ENCODE results near the gene ELOF1.
"Not testable (repeated sequence)": the region's sequence is repeated elsewhere in the genome, so short reads cannot be mapped to it uniquely, and the experiment has no call there.

ELOF1 gene

DNA sequence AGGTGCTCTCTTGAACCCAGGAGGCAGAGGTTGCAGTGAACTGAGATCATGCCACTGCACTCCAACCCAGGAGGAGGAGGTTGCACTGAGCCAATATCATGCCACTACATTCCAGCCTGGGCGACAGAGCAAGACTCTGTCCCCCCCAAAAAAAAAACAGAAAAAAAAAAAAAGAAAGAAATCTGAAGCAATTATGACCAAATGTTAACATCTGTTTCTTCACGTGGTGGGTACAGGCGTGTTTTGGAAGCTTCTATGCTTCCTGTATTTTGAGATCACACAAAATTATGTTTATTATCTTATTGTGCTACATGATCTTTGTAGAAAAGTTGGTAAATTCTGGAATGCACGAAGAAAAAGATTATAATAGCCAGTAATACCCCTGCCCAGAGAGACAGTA lies 21.1 kb upstream of the ELOF1 start:
- POLR2A ChIA-PET = no interaction called here
- peak in 2 of 3 donors; percentile 42 to 60 for DNase-seq
- CTCF ChIA-PET = interaction anchor here (0.9 to 2.8 kb wide), 5 partner anchors 11 to 38 kb away, joined by 3 to 21 read pairs (median 5); no protein-coding TSS in a partner anchor
- Histone ChIP-seq H3K4me3 (ENCODE audit: control insufficient read depth in 1 of 7, extremely low read depth in 1 of 7, insufficient read depth in 4 of 7, low read depth in 2 of 7, low read length in 6 of 7) (no peak overlapping the region), H3K27ac (ENCODE audit: insufficient read depth in 1 of 2, low read depth in 1 of 2, low read length in 2 of 2, poor library complexity in 1 of 2, severe bottlenecking in 2 of 2) (no peak overlapping the region), H3K9me3 (ENCODE audit: control extremely low read depth in 1 of 5, control insufficient read depth in 4 of 5, insufficient read depth in 2 of 5, low read depth in 1 of 5, low read length in 4 of 5) (no peaks in the 10 kb centered on the region), H3K4me1 (ENCODE audit: control extremely low read depth in 1 of 4, control insufficient read depth in 4 of 4, insufficient read depth in 4 of 4, low read length in 3 of 4) (peaks cover 8 to 57% (median 48%) of the 10 kb centered on the region in 4 experiments), H3K36me3 (ENCODE audit: control insufficient read depth in 4 of 4, insufficient read depth in 4 of 4, low read length in 3 of 4) (peaks cover 0 to 2% (median 0%) of the 10 kb centered on the region in 4 experiments), H3K27me3 (replicated peaks in 2 of 5; ENCODE audit: control insufficient read depth in 4 of 5, insufficient read depth in 5 of 5, low read length in 4 of 5) (no peaks in the 10 kb centered on the region)
- no CpG with 5 or more reads among the region's 4 CpGs for WGBS (ENCODE audit: insufficient coverage)

DNA sequence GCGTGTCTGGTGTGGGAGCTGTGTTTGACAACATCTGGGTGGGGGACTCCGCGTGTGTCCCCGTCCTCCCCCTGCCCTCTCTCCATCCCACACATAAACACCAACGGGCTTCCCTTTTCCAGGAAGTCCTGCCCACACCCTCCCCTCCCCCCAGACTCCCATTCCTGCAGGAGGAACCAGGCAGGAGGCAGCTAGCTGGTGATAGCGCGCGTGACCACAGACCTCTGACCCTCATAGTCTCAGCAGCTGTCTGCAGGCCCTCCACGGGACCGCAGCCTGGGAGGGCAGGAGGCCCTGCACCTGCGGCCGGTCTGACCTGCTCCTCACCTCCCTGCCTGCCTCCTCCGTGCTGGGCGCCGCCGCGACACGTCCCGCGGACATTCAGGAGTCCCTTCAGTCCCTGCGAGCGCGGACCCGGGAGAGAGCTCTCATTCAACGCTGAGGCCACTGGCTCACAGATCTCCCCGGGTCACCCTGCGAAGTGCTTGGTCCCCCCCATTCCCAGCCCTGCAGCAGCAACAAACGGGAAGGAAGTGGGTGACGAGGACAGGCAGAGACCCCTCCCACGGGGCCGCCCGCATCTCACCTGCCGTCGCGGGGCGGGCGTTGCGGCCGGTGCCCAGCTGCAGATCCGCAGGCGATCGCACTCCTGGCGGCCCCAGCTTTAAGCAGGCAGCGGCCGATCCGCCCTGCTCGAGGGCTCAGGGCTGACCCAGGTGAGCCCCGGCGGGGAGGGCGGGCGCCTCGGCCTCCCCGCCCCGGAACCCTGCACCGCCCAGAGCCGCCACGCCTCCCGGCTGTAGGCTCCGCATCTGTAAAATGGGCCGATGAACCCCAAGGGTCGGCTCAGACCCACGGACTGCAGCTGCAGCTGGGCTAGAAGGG lies 19.5 kb upstream of the ELOF1 start:
- H3K4me3 ChIP-seq (ENCODE audit: control insufficient read depth in 1 of 7, extremely low read depth in 1 of 7, insufficient read depth in 4 of 7, low read depth in 2 of 7, low read length in 6 of 7) = peak overlapping the region; percentile 4 to 68 (median 30)
- peaks cover 0 to 2% (median 0%) of the 10 kb centered on the region in 4 experiments for H3K36me3 ChIP-seq (ENCODE audit: control insufficient read depth in 4 of 4, insufficient read depth in 4 of 4, low read length in 3 of 4)
- CTCF ChIA-PET = interaction anchor here (1.1 to 2.8 kb wide), 3 partner anchors 9 to 18 kb away, joined by 3 to 21 read pairs (median 8); no protein-coding TSS in a partner anchor
- H3K27me3 ChIP-seq (replicated peaks in 2 of 5; ENCODE audit: control insufficient read depth in 4 of 5, insufficient read depth in 5 of 5, low read length in 4 of 5) = no peaks in the 10 kb centered on the region
- peak; percentile 25 to 81 (median 71) for DNase-seq
- WGBS (ENCODE audit: insufficient coverage) = 3% methylated on average over 48 of the region's 62 CpGs
- H3K9me3 ChIP-seq (ENCODE audit: control extremely low read depth in 1 of 5, control insufficient read depth in 4 of 5, insufficient read depth in 2 of 5, low read depth in 1 of 5, low read length in 4 of 5) = no peaks in the 10 kb centered on the region
- H3K27ac ChIP-seq (ENCODE audit: insufficient read depth in 1 of 2, low read depth in 1 of 2, low read length in 2 of 2, poor library complexity in 1 of 2, severe bottlenecking in 2 of 2) = no peak overlapping the region
- H3K4me1 ChIP-seq (ENCODE audit: control extremely low read depth in 1 of 4, control insufficient read depth in 4 of 4, insufficient read depth in 4 of 4, low read length in 3 of 4) = peaks cover 8 to 50% (median 43%) of the 10 kb centered on the region in 4 experiments
- POLR2A ChIA-PET = interaction anchor here (1.2 to 1.5 kb wide), 4 partner anchors 9 to 189 kb away, joined by 3 to 9 read pairs (median 6); partner anchors contain the start of gene ELOF1

DNA sequence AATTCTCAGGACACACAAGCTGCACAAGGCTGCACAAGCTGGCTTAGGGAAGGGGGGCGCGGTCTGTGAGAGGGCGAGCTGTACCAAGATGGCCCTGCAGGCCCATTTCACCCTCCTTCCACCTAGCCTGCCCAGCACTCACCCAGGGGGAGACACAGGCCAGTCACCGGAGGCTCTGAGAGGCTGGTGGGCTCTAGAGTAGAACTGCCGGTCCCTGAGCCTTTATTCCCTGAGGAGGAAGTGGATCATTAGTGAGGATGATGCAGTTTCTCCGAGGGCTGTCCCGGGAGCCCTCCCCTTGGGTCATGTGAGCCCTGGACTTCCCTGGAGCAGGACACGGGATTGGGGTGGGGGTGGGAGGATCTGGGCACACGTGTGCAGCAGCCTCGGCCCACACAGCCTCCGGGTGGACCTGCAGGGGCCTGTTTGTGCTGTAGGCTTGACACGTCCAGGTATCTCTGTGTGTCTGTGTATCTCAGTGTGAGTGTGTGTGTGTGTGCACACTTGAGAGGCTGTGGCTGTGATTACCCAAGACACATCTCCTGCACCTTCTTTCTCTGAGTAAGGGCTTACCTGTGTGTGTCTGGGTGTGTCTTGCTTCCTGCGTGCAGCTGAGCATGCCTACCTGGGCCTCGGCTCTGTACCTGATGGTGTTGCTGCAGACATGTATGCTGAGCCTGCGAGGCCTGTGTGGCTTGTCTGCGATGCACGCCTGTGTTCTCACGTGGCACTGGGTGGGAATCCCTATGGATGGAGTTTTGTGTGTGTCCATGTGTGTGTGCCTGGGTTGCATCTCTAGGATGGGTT lies 18.6 kb upstream of the ELOF1 start, which contains the start of gene ACP5:
ACP5 (minus strand) TSS at position 195 of the 807 bp plus-strand sequence. CDS start 328 bp downstream, outside the sequence.
- H3K36me3 ChIP-seq (ENCODE audit: control insufficient read depth in 4 of 4, insufficient read depth in 4 of 4, low read length in 3 of 4) = peaks cover 0 to 2% (median 0%) of the 10 kb centered on the region in 4 experiments
- H3K27me3 ChIP-seq (replicated peaks in 2 of 5; ENCODE audit: control insufficient read depth in 4 of 5, insufficient read depth in 5 of 5, low read length in 4 of 5) = no peaks in the 10 kb centered on the region
- H3K4me1 ChIP-seq (ENCODE audit: control extremely low read depth in 1 of 4, control insufficient read depth in 4 of 4, insufficient read depth in 4 of 4, low read length in 3 of 4) = peaks cover 4 to 48% (median 41%) of the 10 kb centered on the region in 4 experiments
- CTCF ChIA-PET = interaction anchor here (1.1 to 2.8 kb wide), 3 partner anchors 9 to 17 kb away, joined by 3 to 21 read pairs (median 8); no protein-coding TSS in a partner anchor
- peak within 1 kb of the TSS; percentile 4 to 68 (median 30) for H3K4me3 ChIP-seq (ENCODE audit: control insufficient read depth in 1 of 7, extremely low read depth in 1 of 7, insufficient read depth in 4 of 7, low read depth in 2 of 7, low read length in 6 of 7)
- no peaks in the 10 kb centered on the region for H3K9me3 ChIP-seq (ENCODE audit: control extremely low read depth in 1 of 5, control insufficient read depth in 4 of 5, insufficient read depth in 2 of 5, low read depth in 1 of 5, low read length in 4 of 5)
- H3K27ac ChIP-seq (ENCODE audit: insufficient read depth in 1 of 2, low read depth in 1 of 2, low read length in 2 of 2, poor library complexity in 1 of 2, severe bottlenecking in 2 of 2) = no peak within 1 kb of the TSS
- DNase-seq = no peak
- 99% methylated on average over 9 of the region's 18 CpGs for WGBS (ENCODE audit: insufficient coverage)
- POLR2A ChIA-PET = interaction anchor here (1.2 to 1.5 kb wide), 4 partner anchors 8 to 190 kb away, joined by 3 to 9 read pairs (median 6); partner anchors contain the start of gene ELOF1

DNA sequence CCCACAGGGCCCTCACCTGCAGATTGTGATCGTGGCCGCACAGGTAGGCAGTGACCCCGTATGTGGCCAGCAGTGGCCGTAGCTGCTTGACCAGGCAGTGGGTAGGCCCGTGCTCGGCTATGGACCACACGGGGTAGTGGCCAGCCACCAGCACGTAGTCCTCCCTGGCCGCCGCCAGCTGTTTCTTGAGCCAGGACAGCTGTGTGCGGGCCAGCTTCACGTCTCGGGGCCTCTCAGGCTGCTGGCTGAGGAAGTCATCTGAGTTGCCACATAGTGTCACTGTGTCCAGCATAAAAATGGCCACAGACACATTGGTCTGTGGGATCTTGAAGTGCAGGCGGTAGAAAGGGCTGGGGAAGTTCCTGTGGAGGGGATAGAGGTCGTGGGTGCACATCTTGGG lies 17.2 kb upstream of the ELOF1 start:
- WGBS (ENCODE audit: insufficient coverage) = 99% methylated on average over 15 of the region's 15 CpGs
- DNase-seq = no peak
- CTCF ChIA-PET = no interaction called here
- no peak overlapping the region for H3K4me3 ChIP-seq (ENCODE audit: control insufficient read depth in 1 of 7, extremely low read depth in 1 of 7, insufficient read depth in 4 of 7, low read depth in 2 of 7, low read length in 6 of 7)
- H3K27ac ChIP-seq (ENCODE audit: insufficient read depth in 1 of 2, low read depth in 1 of 2, low read length in 2 of 2, poor library complexity in 1 of 2, severe bottlenecking in 2 of 2) = no peak overlapping the region
- POLR2A ChIA-PET = interaction anchor here (0.6 kb wide), 1 partner anchor 9 kb away, joined by 3 read pairs; no protein-coding TSS in a partner anchor
- H3K36me3 ChIP-seq (ENCODE audit: control insufficient read depth in 4 of 4, insufficient read depth in 4 of 4, low read length in 3 of 4) = peaks cover 0 to 2% (median 0%) of the 10 kb centered on the region in 4 experiments
- H3K4me1 ChIP-seq (ENCODE audit: control extremely low read depth in 1 of 4, control insufficient read depth in 4 of 4, insufficient read depth in 4 of 4, low read length in 3 of 4) = peaks cover 4 to 41% (median 32%) of the 10 kb centered on the region in 4 experiments
- H3K27me3 ChIP-seq (replicated peaks in 2 of 5; ENCODE audit: control insufficient read depth in 4 of 5, insufficient read depth in 5 of 5, low read length in 4 of 5) = no peaks in the 10 kb centered on the region
- H3K9me3 ChIP-seq (ENCODE audit: control extremely low read depth in 1 of 5, control insufficient read depth in 4 of 5, insufficient read depth in 2 of 5, low read depth in 1 of 5, low read length in 4 of 5) = no peaks in the 10 kb centered on the region

DNA sequence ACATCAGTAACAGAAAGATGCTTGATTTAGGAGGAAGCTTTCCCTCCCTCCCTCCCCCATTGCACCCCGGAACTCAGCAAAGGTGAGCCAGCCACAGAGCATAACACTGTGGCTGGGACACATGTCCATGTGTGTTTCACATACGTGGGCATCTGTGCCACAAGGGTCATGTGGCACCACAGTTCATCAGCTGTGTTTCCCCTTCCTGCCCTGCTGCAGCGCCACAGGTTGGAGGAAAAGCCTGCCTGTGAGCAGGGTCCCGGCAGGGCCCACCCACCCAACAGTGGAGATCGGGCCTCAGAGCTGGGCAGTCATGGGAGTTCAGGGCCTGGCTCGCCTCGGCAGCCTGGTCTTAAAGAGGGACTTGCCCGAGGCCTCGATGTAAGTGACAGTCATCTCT lies 15.7 kb upstream of the ELOF1 start:
- H3K4me1 ChIP-seq (ENCODE audit: control extremely low read depth in 1 of 4, control insufficient read depth in 4 of 4, insufficient read depth in 4 of 4, low read length in 3 of 4) = peaks cover 0 to 35% (median 28%) of the 10 kb centered on the region in 4 experiments
- H3K27ac ChIP-seq (ENCODE audit: insufficient read depth in 1 of 2, low read depth in 1 of 2, low read length in 2 of 2, poor library complexity in 1 of 2, severe bottlenecking in 2 of 2) = no peak overlapping the region
- H3K36me3 ChIP-seq (ENCODE audit: control insufficient read depth in 4 of 4, insufficient read depth in 4 of 4, low read length in 3 of 4) = peaks cover 0 to 2% (median 0%) of the 10 kb centered on the region in 4 experiments
- CTCF ChIA-PET = interaction anchor here (1.4 to 2.2 kb wide), 3 partner anchors 9 to 14 kb away, joined by 3 to 7 read pairs (median 5); no protein-coding TSS in a partner anchor
- POLR2A ChIA-PET = no interaction called here
- 86% methylated on average over 7 of the region's 9 CpGs for whole genome bisulfite sequencing (ENCODE audit: insufficient coverage)
- H3K4me3 ChIP-seq (ENCODE audit: control insufficient read depth in 1 of 7, extremely low read depth in 1 of 7, insufficient read depth in 4 of 7, low read depth in 2 of 7, low read length in 6 of 7) = no peak overlapping the region
- no peak for DNase-seq
- H3K27me3 ChIP-seq (replicated peaks in 2 of 5; ENCODE audit: control insufficient read depth in 4 of 5, insufficient read depth in 5 of 5, low read length in 4 of 5) = no peaks in the 10 kb centered on the region
- no peaks in the 10 kb centered on the region for H3K9me3 ChIP-seq (ENCODE audit: control extremely low read depth in 1 of 5, control insufficient read depth in 4 of 5, insufficient read depth in 2 of 5, low read depth in 1 of 5, low read length in 4 of 5)

DNA sequence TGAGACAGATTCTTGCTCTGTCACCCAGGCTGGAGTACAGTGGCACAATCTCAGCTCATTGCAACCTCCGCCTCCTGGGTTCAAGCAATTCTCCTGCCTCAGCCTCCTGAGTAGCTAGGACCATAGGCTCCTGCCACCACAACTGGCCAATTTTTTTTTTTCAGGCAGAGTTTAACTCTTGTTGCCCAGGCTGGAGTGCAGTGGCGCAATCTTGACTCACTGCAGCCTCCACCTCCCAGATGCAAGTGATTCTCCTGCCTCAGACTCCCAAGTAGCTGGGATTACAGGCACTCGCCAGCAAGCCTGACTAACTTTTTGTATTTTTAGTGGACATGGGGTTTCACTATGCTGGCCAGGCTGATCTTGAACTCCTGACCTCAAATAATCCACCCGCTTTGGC lies 14.7 kb upstream of the ELOF1 start:
- WGBS (ENCODE audit: insufficient coverage) = 100% methylated on average over 4 of the region's 4 CpGs
- H3K27me3 ChIP-seq (replicated peaks in 2 of 5; ENCODE audit: control insufficient read depth in 4 of 5, insufficient read depth in 5 of 5, low read length in 4 of 5); H3K4me3 ChIP-seq (ENCODE audit: control insufficient read depth in 1 of 7, extremely low read depth in 1 of 7, insufficient read depth in 4 of 7, low read depth in 2 of 7, low read length in 6 of 7); H3K9me3 ChIP-seq (ENCODE audit: control extremely low read depth in 1 of 5, control insufficient read depth in 4 of 5, insufficient read depth in 2 of 5, low read depth in 1 of 5, low read length in 4 of 5); H3K36me3 ChIP-seq (ENCODE audit: control insufficient read depth in 4 of 4, insufficient read depth in 4 of 4, low read length in 3 of 4); POLR2A ChIA-PET; DNase-seq; H3K27ac ChIP-seq (ENCODE audit: insufficient read depth in 1 of 2, low read depth in 1 of 2, low read length in 2 of 2, poor library complexity in 1 of 2, severe bottlenecking in 2 of 2): not testable (repeated sequence)
- CTCF ChIA-PET = interaction anchor here (1.7 to 2.2 kb wide), 2 partner anchors 10 to 13 kb away, joined by 5 to 7 read pairs; no protein-coding TSS in a partner anchor
- H3K4me1 ChIP-seq (ENCODE audit: control extremely low read depth in 1 of 4, control insufficient read depth in 4 of 4, insufficient read depth in 4 of 4, low read length in 3 of 4) = peaks cover 0 to 40% (median 31%) of the 10 kb centered on the region in 4 experiments
